HepG2 (cell line): ENCODE measurements around the gene LIFR. TPM values are rescaled to one million over a fixed set of nuclear protein-coding genes. Genes with fewer than 3 reads are reported as not detected.
A peak's percentile ranks its signal among the peaks of the same experiment; 100 is the strongest.

Source experiments
- AGO2 ChIP-seq: fragments of 200-400 bp; formaldehyde crosslinking; optimal IDR thresholded peaks from 2 replicates; pipeline ENCODE3; 2017; ENCODE audit warnings: mild to moderate bottlenecking, low read depth, low read length, moderate library complexity
- CAMTA2 ChIP-seq: sonication (generic); formaldehyde crosslinking; IDR thresholded peaks from 2 replicates; pipeline ENCODE4 v1.4.0; 2020; ENCODE audit warnings: mild to moderate bottlenecking, missing genetic modification reagents, borderline replicate concordance
- KMT2A ChIP-seq: sonication (generic); formaldehyde crosslinking; IDR thresholded peaks from 2 replicates; pipeline ENCODE4 v1.4.0; 2020; ENCODE audit warnings: missing genetic modification reagents
- MAFF ChIP-seq: IDR thresholded peaks from 2 replicates; pipeline ENCODE4 v1.6.1; 2011; ENCODE audit warnings: low read depth, low read length, improper control_type of control experiment
- MYC ChIP-seq: sonication (generic); formaldehyde crosslinking; IDR thresholded peaks from 2 replicates; pipeline ENCODE4 v1.9.0; 2021; ENCODE audit warnings: missing genetic modification reagents, borderline replicate concordance
- PBX3 ChIP-seq: sonication (generic); formaldehyde crosslinking; IDR thresholded peaks from 2 replicates; pipeline ENCODE4 v1.8.1; 2023; ENCODE audit warnings: missing genetic modification reagents, inconsistent platforms, borderline replicate concordance
- RORA ChIP-seq: sonication (generic); formaldehyde crosslinking; IDR thresholded peaks from 2 replicates; pipeline ENCODE4 v1.5.0; 2020; ENCODE audit warnings: mild to moderate bottlenecking, missing genetic modification reagents, moderate library complexity
- TBX2 ChIP-seq: sonication (generic); formaldehyde crosslinking; IDR thresholded peaks from 2 replicates; pipeline ENCODE4 v1.5.0; 2020; ENCODE audit warnings: missing genetic modification reagents, mild to moderate bottlenecking, borderline replicate concordance
- THRA ChIP-seq: sonication (generic); formaldehyde crosslinking; IDR thresholded peaks from 2 replicates; pipeline ENCODE4 v1.4.0; 2020; ENCODE audit warnings: missing genetic modification reagents, borderline replicate concordance
- THYN1 ChIP-seq: sonication (generic); formaldehyde crosslinking; IDR thresholded peaks from 2 replicates; pipeline ENCODE4 v1.8.1; 2023; ENCODE audit warnings: low read depth, mild to moderate bottlenecking, moderate library complexity, missing genetic modification reagents, borderline replicate concordance
- ZBTB38 ChIP-seq: sonication (generic); formaldehyde crosslinking; IDR thresholded peaks from 2 replicates; pipeline ENCODE4 v1.5.1; 2020; ENCODE audit warnings: mild to moderate bottlenecking, missing genetic modification reagents
- ZNF569 ChIP-seq: sonication (generic); formaldehyde crosslinking; IDR thresholded peaks from 2 replicates; pipeline ENCODE4 v1.5.0; 2020; ENCODE audit warnings: mild to moderate bottlenecking, missing genetic modification reagents, moderate library complexity, borderline replicate concordance
- ZNF615 ChIP-seq: sonication (generic); formaldehyde crosslinking; IDR thresholded peaks from 2 replicates; pipeline ENCODE4 v1.5.0; 2020; ENCODE audit warnings: mild to moderate bottlenecking, missing genetic modification reagents, borderline replicate concordance
- ZNF639 ChIP-seq: conservative IDR thresholded peaks from 2 replicates; pipeline ENCODE4 v1.6.1; 2018; ENCODE audit warnings: missing genetic modification reagents
- ZSCAN29 ChIP-seq: sonication (generic); formaldehyde crosslinking; conservative IDR thresholded peaks from 2 replicates; pipeline ENCODE4 v1.4.0; 2020; ENCODE audit warnings: mild to moderate bottlenecking, missing genetic modification reagents
- polyA plus RNA-seq, 8 experiments: library from polyadenylated mRNA; depleted of rRNA in 3 of 8; stranded (reverse) in 7 of 8; unstranded in 1 of 8; fragments of >200 nt; fragmentation: Illumina TruSeq in 4 of 8; extraction: Trizol in 4 of 8; gene quantifications; 2 replicates each; pipeline versions ENCODE4 v1.2.1 to v1.2.3, GENCODE V29; 2011 to 2016; ENCODE audit warnings: low read depth in 4 of 8, missing spikeins in 1 of 8, mixed read lengths in 1 of 8; ENCODE audit not compliant: insufficient read depth in 1 of 8
- total RNA-seq, 5 experiments: library from RNA; depleted of rRNA; stranded (reverse); fragments of >200 nt; fragmentation: Illumina TruSeq; extraction: Trizol; gene quantifications; 2 replicates each; pipeline ENCODE4 v1.2.3, GENCODE V29; 2016; ENCODE audit warnings: low read depth in 1 of 5
- TF ChIP-seq, protein P1 (sequence below): IDR thresholded peaks from 2 replicates; pipeline ENCODE4 v1.6.1; 2012; ENCODE audit warnings: inconsistent platforms
- TF ChIP-seq, protein P2 (sequence below): sonication (generic); formaldehyde crosslinking; IDR thresholded peaks from 2 replicates; pipeline ENCODE4 v1.4.0; 2020; ENCODE audit warnings: missing genetic modification reagents, borderline replicate concordance
- TF ChIP-seq, protein P3 (sequence below): sonication (generic); formaldehyde crosslinking; IDR thresholded peaks from 2 replicates; pipeline ENCODE4 v1.4.0; 2020; ENCODE audit warnings: mild to moderate bottlenecking, missing genetic modification reagents

Gene LIFR
- total and polyA plus RNA-seq, 2 of the 13 experiments (the other 11 are each of a cell fraction or from before 2014, with no cell fraction given): 6.3 to 25.2 TPM

DNA sequence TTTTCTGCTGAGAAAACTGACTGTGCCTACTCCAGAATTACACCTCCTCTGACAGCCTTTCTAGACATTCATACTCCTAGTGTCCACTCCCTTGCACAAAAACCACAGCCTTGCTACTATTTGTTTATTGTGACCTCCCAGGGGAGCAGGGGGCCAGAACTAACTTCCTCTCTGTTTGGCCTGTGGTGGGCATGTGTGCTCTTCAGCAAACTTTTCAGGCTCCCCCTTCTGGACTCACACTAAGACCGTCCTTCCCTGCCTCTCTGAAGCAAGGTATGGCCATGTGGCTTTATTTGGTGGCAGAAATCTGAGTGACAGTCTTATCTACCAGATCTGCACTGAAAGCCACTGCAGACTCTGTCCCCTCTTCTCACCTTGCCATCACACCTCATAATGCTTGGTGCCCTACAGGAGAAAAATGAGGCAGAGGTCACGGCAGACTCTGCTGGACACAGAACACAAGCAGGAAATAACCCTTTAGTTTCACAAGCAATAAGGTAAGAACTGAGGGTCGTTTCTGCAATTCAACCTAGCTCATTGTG lies 28.2 kb downstream of the LIFR start (continued):
- TF ChIP-seq THRA (CRISPR knock-in tag): peak; percentile 48; the same call in 1 of the 2 replicates
- no peak for TF ChIP-seq ZNF615 (CRISPR knock-in tag)
- TF ChIP-seq TBX2 (CRISPR knock-in tag): peak; percentile 99
- TF ChIP-seq, protein P1, sequence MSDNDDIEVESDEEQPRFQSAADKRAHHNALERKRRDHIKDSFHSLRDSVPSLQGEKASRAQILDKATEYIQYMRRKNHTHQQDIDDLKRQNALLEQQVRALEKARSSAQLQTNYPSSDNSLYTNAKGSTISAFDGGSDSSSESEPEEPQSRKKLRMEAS: peak; percentile 72
- no peak for TF ChIP-seq AGO2
- TF ChIP-seq KMT2A (CRISPR knock-in tag): peak; percentile 40; the same call in 1 of the 2 replicates
- no peak for TF ChIP-seq MAFF
- TF ChIP-seq PBX3 (CRISPR knock-in tag): no peak
- no peak for TF ChIP-seq ZNF569
- TF ChIP-seq THYN1: no peak
- 0 out of 2 replicates have a peak, but pooled peaks have one; percentile 53 for TF ChIP-seq CAMTA2 (CRISPR knock-in tag)
- no peak for TF ChIP-seq RORA (CRISPR knock-in tag)
- TF ChIP-seq, protein P2, sequence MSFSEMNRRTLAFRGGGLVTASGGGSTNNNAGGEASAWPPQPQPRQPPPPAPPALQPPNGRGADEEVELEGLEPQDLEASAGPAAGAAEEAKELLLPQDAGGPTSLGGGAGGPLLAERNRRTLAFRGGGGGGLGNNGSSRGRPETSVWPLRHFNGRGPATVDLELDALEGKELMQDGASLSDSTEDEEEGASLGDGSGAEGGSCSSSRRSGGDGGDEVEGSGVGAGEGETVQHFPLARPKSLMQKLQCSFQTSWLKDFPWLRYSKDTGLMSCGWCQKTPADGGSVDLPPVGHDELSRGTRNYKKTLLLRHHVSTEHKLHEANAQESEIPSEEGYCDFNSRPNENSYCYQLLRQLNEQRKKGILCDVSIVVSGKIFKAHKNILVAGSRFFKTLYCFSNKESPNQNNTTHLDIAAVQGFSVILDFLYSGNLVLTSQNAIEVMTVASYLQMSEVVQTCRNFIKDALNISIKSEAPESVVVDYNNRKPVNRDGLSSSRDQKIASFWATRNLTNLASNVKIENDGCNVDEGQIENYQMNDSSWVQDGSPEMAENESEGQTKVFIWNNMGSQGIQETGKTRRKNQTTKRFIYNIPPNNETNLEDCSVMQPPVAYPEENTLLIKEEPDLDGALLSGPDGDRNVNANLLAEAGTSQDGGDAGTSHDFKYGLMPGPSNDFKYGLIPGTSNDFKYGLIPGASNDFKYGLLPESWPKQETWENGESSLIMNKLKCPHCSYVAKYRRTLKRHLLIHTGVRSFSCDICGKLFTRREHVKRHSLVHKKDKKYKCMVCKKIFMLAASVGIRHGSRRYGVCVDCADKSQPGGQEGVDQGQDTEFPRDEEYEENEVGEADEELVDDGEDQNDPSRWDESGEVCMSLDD: no peak
- peak; percentile 81; the same call in 1 of the 2 replicates for TF ChIP-seq ZSCAN29 (CRISPR knock-in tag)
- no peak for TF ChIP-seq ZNF639 (CRISPR knock-in tag)
- TF ChIP-seq, protein P3, sequence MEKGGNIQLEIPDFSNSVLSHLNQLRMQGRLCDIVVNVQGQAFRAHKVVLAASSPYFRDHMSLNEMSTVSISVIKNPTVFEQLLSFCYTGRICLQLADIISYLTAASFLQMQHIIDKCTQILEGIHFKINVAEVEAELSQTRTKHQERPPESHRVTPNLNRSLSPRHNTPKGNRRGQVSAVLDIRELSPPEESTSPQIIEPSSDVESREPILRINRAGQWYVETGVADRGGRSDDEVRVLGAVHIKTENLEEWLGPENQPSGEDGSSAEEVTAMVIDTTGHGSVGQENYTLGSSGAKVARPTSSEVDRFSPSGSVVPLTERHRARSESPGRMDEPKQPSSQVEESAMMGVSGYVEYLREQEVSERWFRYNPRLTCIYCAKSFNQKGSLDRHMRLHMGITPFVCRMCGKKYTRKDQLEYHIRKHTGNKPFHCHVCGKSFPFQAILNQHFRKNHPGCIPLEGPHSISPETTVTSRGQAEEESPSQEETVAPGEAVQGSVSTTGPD: peak; percentile 63; the same call in 1 of the 2 replicates
- peak; percentile 84 for TF ChIP-seq MYC
- 0 out of 2 replicates have a peak, but pooled peaks have one; percentile 39 for TF ChIP-seq ZBTB38 (CRISPR knock-in tag)
